Raji (cell line): ENCODE data around the gene SORCS1.

ENCODE experiments used
- POLR2A ChIP-seq: IDR thresholded peaks from 2 replicates; pipeline ENCODE4 v1.6.1; 2011; ENCODE audit warnings: low read depth, low read length, control low read depth; ENCODE audit not compliant: insufficient read depth

Gene SORCS1

DNA sequence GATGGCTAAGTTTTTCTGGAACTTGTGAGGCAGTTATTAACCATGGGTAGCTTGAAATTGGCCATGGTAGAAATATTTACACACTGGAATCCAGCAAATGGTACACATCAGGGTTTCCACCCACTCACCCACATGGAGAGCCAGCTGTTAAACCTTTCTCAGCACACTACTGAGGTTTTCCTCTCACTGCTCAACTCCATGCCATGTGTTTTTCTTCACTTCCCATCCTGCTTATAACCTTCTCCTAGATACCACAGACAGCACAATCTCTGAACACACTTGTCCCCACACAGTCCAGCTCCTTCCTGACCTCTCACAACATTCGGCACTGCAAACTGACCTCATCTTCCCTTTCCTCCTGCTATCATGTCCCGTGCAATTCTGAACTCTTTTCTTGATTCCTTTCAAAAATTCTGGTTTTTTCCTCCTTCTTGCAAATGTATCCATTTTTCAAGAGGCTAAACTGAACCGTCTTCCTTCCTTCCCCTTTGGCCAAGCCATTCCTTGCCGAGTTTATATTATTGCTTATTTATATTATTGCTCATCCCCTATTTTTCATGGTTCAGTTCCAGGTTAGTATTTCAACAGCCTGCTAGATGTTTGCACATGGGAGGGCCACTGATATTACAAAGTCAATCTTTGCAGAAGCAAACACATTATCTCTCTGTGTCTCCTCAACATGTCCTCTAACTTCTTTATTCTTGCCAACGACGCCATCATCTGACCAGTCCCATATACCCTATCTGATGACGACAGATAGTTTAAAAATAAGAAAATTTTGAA lies 606.4 kb downstream of the SORCS1 start:
- no peak for TF ChIP-seq POLR2A

DNA sequence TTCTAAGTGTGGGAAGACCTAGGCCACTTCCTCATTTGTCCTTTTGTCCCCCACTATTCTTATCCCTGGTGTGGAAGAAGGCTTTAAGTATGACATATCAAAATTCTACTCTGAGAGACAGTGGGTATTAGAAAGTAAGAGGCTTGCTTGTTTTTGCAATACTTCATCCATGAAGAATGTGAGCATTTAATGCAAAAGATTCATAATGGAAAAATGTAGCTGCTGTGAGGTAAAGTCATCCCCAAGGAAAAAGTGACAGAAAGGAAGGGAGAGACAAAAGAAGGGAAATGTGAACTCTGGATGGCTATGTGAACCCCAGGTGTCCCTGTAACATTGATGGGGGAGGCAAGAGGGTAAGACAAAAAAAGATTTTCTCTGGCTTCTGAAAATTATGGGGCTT lies 607.5 kb downstream of the SORCS1 start:
- no peak for TF ChIP-seq POLR2A

DNA sequence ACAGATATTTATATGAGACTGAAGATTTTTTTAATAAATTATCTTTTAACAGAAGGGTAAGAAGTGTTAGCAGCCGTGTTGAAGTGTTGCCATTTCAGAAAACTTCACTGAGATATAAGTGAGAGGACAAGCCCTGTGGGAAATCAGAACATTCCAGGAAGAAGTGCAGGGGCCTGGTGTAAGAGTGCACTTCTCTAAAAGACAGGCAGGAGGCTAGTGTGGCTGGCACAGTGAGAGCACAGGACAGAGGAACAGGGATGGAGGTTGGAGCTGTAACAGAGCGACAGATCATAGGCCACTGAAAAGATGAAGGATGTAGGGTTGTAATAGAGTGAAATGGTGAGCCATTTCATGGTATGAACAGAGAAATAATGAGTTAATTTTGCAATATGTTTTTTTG lies 608.9 kb downstream of the SORCS1 start:
- no peak for TF ChIP-seq POLR2A

DNA sequence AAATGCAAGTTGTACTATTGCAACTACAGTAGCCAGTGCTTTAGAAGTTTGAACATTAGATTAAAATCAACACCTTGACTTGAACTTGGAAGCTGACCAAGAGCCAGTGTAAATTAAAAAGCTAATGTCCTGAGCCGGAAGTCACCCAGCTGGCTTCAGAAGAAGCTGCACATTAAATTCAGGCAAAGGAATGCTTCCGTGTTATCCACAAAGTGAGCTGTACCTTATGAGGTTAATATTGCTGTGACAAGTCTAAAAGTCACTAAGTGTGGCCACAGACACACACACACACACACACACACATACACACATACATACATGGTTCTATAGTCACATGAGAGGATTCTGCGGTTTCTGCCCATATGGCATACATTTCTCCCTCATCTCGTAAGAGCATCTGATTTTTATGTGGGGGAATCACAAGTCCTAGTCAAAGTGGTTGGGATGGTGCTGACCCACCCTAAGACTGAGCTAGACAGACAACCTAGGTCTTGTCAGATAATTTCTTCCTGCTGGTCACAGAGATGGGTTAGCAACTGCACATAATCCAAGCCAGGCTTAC lies 612.9 kb downstream of the SORCS1 start:
- no peak for TF ChIP-seq POLR2A

DNA sequence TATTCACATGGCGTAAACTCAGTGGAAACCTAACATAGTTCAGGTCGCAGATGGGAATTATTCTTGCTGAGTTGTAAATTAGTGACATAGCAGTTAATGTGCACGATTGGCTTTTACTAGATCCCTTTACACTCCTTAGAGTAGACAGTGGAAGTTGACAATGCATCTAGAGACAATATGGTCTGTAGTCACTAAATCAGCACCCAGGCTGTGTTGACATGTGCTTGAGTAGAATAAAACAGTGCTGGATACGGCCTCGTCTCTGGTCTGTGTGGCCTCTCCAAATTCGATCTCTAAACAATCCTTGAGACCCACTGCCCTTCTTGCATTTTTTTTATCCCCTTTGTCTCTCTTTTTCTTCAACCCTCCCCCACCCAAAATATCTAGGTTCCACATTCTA lies 615.7 kb downstream of the SORCS1 start:
- TF ChIP-seq POLR2A = no peak

DNA sequence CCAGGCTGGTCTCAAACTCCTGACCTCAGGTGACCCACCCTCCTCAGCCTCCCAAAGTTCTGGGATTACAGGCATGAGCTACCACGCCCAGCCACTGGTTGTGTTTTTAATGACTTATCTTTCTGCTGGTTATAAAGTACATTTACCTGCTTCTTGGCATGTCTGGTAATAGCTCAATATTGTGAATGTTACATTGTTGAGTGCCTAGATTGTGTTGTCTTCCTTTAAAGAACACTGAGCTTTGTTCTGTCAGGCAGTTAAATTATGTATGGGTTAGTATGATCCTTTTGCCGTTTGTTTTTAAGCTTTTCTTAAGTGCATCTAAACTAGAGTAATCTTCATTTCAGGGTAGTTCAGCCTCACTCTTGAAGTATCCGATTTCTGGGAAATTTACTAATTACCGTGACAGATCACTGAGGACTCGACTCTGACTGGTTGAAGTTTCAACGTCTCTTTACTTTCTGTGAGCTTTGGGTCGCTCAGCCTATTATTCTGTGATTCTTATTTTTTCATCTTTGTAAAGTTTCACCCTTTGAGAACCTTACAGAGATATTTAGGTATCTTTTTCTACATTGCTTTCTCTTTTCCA lies 617.4 kb downstream of the SORCS1 start:
- no peak for TF ChIP-seq POLR2A

DNA sequence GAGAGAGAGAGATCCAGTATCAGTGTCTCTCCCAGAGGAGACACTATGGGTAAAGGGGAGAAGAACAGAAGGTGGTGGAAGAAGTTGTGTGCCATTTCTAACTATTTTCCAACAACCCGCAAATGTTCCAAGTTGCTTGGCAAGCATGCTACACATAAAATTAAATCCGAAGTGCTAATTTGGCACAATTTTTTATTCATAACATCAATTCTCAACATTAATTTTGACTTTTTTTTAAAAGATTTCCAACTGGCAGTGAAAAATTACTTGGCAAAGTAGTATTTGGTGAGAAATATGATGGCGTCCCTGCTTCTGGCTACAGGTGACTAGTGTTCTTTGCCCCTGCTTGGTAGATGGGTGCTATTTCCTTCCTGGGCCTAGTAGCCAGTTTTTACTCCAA lies 622.0 kb downstream of the SORCS1 start:
- TF ChIP-seq POLR2A = no peak

DNA sequence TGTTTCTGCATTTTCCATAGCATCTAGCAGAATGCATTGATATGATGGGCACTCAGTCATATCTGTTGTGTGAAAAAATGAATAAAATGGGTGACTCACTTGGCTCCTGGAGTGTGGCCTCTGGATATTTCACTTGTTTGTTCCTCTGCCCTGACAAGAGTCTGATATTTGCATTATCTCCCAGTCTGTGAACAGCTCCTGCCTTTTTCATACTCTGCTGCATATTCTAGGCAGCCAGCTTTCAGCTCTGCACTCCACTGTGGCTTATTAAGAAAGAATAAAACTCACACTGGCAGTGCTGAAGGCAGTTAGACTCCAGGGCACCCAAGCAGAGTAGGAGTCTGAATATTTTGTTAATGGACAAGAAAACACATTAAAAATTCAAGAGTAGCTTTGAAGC lies 623.9 kb downstream of the SORCS1 start:
- no peak for TF ChIP-seq POLR2A

DNA sequence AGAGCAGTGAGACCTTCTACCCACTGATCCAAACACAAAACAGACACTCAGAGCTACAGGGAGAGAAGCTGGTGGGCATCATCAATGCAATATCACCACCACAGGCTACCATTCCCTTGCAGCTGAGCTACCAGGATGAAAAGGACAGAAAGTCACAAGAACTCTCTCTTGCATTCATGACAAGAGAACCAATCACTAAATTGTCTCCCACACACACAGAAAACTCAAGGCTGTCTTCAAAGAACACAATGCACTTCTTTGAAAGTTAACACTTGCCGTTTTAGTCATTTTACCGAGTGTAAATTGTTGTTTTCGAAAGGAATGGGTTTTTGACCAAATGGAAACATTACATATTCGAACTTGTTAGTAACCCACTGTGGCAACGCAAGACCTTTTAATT lies 626.6 kb downstream of the SORCS1 start:
- no peak for TF ChIP-seq POLR2A

DNA sequence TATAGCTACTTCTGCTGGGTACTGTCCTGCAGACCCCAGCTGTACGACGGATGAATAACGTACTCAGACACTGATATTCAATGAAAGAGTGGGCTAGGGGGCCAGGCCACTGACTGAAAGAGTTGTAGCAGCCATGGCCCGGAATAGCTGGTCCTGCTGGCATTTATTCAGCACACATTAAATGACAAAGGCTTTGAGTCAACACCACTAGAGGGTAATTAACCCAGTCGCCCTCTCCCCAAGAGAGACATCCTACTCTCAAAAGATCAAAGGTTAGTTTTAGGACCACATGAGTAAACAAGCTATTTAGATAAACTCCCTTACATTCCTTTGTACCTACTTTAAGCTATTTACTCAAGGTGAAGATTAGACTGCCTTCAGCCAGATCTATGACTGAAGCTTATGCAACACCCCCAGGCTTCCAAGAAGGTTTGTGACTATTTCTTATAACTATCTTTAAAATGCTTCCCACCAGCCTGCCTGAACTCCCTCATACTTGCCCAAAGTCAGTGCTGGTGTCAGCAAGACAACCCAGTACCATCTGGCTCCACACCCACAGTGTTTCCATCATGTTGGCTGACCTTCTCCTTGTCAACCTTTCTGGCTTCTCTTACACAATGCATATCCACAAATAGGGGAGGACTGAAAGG lies 629.1 kb downstream of the SORCS1 start:
- TF ChIP-seq POLR2A = no peak

DNA sequence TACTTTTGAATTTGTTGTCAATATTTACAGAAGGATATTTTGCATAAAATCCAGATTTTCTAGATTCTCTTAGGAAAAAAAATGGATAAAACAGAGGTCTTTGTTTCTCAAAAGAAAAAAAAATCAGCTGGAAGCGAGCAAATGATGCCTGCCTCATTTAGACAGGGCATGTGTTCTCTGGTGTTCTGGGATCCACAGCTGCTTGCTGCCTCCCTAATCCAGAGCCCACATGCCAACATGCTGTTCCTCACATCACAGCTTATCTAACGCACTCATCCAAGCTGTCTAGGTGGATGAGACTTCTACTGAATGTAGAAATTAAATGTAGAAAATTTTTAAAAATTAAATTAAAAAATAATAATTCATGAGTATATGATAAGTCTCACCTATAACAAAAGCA lies 630.1 kb downstream of the SORCS1 start:
- no peak for TF ChIP-seq POLR2A

DNA sequence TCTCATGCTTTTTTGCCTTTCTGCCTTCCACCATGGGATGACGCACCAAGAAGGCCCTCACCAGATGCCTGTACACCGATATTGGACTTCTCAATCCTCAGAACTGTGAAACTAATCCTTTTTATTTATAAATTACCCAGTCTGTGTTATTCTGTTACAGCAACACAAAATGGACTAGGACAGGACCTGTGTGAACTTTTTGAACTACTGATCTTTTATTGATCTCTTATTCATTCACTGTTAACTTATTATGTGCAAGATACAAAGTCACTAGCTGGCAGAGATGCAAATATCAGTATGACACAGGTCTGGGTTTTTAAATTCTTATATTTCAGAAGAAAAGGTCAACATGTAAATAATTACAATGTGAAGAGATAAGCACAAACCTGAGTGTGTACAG lies 635.8 kb downstream of the SORCS1 start:
- no peak for TF ChIP-seq POLR2A

DNA sequence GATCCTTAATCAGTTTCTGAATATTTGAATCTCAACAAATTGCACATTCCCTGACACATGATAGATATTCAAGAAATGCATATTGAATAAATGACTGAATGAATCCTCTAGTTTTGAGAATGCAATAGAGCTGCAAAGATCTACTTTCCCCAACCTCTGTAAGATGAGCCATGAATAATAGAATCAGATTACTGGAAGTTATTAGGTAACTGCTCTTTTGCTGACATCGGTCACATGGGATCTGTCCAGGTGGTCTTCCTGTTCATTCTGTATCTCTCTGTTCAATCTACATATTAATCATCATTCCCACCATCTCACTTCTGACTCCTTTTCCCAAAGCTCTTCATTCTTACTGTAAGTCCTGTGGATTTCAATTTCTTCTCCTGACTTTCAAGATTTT lies 638.7 kb downstream of the SORCS1 start:
- TF ChIP-seq POLR2A = no peak
